ENCODE results near the gene PLEKHA6.

Gene PLEKHA6, protein sequence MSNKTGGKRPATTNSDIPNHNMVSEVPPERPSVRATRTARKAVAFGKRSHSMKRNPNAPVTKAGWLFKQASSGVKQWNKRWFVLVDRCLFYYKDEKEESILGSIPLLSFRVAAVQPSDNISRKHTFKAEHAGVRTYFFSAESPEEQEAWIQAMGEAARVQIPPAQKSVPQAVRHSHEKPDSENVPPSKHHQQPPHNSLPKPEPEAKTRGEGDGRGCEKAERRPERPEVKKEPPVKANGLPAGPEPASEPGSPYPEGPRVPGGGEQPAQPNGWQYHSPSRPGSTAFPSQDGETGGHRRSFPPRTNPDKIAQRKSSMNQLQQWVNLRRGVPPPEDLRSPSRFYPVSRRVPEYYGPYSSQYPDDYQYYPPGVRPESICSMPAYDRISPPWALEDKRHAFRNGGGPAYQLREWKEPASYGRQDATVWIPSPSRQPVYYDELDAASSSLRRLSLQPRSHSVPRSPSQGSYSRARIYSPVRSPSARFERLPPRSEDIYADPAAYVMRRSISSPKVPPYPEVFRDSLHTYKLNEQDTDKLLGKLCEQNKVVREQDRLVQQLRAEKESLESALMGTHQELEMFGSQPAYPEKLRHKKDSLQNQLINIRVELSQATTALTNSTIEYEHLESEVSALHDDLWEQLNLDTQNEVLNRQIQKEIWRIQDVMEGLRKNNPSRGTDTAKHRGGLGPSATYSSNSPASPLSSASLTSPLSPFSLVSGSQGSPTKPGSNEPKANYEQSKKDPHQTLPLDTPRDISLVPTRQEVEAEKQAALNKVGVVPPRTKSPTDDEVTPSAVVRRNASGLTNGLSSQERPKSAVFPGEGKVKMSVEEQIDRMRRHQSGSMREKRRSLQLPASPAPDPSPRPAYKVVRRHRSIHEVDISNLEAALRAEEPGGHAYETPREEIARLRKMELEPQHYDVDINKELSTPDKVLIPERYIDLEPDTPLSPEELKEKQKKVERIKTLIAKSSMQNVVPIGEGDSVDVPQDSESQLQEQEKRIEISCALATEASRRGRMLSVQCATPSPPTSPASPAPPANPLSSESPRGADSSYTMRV

DNA sequence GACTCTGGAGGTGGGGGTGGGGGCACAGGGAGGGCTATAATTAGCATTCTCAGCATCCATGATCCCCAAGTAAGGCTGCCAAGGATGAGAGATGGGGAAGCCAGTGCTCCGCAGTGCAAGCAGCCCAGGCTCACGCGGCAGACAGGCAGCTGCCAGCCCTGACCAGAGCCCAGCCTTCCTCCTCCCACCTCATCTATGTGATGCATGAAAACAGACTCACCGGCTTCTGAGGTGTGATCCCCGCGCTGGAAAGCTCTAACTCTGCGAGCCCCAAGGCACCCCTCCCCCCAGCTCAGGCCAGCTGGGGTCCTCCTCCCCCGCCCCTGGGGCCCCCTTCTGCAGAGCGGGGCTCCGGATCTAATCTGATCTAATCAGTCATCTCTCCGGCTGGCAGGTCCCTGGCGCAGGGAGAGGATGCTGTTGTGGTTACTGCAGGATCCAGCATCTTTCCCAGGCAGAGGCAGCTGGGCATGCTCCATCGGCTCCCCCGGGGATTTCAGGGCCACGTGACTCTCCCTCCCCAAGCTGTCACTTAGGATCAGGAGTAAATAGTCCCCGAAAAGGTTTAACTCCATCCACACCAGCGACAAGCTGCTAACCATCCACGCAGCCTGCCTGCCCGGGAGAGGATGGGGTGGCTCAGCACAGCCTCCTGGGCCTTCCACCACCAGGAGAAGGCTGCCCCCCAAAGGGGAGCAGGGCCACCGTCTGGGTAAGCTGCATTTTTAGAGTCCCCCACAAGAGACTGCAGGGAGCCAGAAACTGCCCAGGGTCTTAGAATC lies at the start of gene PLEKHA6:
PLEKHA6 (minus strand) TSS at position 456 of the 782 bp plus-strand sequence. CDS start 86,202 bp downstream, outside the sequence.
- no peak for DNase-seq (ENCODE audit: low spot score)

DNA sequence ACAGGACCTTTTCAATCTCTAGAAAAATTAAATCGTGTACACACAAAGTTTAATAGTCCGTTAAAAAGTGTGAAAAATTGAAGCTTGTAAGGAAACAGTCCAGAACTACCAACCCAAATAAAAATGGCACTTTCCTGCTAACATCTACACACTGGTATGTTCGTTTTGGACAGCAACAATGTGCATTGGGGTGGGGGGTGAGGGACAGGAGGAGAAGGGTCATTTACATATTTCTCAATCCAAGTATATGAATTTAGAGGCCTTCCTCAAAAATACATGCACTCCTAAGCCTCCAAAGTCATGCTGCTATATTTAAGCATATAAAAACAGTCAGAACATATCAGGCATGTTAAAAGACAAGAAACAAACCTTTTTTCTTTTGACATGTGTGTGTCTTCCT lies 49.4 kb upstream of the PLEKHA6 start:
- DNase-seq (ENCODE audit: low spot score): no peak

- DNase-seq (ENCODE audit: low spot score): no peak
Measured at GRCh38 chr1:204408602-204409001, 48.9 kb upstream of the PLEKHA6 start.

GRCh38 chr1:204408074-204408507 lies 48.4 kb upstream of the PLEKHA6 start:
- peak; percentile 34 for DNase-seq (ENCODE audit: low spot score)

DNA sequence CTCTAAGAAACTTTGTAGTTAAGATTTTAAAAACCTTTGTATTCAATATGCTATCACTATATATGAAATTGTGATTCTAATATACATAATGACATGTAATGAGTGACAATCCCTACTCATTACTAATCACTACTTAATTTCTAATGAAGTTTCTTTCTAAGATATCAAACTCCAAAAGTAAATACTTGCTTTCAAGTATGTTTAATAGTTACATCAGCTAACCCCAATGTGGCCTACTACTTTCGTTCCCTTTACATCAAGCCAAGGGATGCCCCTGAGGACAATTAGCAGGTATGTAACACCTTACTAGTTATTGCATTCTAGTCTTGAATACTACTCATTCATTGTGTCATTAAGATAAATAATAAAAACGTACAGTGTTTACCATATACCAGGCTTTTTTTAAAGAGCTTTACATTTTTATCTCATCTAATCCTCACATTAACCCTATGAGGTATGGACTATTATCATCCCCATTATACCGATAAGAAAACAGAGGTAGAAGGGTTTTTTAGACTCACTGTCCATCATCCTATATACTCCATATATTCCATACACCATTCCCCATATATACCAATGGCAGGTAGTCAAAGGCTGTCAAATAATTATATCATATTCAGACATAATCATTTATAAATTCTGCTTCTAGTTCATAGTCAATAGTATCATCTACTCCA lies 47.7 kb upstream of the PLEKHA6 start:
- DNase-seq (ENCODE audit: low spot score): no peak

GRCh38 chr1:204406621-204407020 lies 46.9 kb upstream of the PLEKHA6 start:
- DNase-seq (ENCODE audit: low spot score): no peak

DNA sequence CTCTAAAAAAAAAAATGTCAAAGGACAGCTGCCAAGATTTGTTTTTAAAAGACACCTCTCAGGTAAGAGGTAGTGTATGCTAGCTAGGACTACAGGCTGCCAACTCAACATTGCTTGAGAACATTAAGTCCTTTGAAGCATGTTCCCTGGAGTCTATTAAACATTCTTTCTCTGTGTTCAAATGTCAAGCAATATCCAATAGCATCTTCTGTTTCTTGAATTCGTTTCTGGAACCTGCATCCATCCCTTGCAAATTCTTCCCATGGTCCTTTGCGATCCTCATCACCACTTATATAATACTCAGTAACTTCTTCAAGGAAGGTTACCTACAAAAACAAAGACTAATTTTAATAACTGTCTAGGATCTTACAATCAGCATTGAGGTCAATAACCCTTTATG lies 46.3 kb upstream of the PLEKHA6 start:
- DNase-seq (ENCODE audit: low spot score): no peak

DNA sequence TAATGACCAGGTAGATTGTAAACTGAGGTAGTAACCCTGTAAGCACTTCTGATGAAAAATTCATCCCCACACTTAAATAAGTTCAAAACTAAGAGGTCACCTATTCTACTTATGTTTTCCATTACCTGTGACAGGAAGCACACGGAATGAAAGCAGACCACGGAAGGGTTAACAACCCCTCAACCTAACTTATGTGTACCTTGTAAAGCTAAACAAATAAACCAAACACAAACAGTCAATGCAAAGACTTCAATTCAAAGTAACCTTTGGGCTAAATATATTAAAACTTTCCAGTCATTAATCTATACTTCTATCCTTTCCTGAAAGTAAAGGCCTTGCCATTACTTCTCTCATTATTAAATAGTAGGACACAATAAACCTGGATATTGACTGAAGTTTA lies 44.9 kb upstream of the PLEKHA6 start:
- DNase-seq (ENCODE audit: low spot score): no peak

DNA sequence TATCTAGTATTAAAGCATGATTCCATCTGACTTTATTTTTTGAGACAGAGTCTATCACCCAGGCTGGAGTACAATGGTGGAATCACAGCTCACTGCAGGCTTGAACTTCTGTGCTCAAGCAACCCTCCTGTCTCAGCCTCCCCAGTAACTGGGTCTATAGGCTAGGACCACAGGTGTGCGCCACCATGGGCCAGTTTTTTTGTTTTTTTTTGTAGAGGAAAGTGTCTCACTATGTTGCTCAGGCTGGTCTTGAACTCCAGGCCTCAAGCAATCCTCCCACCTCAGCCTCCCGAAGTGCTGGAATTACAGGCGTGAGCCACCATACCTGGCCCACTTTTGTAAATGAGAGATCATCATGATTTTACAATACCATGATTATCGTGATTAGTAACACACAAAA lies 42.7 kb upstream of the PLEKHA6 start:
- DNase-seq (ENCODE audit: low spot score): no peak

DNA sequence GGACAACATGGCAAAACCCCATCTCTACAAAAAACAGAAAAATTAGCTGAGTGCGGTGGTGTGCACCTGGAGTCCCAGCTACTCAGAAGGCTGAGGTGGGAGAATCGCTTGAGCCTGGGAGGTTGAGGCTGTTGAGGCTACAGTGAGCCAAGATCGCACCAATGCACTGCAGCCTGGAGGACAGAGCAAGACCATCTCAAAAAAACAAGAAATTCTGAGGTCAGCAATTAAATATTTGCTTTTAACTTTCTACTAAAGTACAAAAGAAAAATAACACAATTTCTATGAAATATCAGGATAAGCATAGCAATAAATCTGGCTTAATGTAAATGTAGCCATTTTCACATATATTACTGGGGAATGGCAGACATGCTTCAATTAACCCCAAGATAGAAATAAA lies 42.0 kb upstream of the PLEKHA6 start:
- DNase-seq (ENCODE audit: low spot score): no peak

DNA sequence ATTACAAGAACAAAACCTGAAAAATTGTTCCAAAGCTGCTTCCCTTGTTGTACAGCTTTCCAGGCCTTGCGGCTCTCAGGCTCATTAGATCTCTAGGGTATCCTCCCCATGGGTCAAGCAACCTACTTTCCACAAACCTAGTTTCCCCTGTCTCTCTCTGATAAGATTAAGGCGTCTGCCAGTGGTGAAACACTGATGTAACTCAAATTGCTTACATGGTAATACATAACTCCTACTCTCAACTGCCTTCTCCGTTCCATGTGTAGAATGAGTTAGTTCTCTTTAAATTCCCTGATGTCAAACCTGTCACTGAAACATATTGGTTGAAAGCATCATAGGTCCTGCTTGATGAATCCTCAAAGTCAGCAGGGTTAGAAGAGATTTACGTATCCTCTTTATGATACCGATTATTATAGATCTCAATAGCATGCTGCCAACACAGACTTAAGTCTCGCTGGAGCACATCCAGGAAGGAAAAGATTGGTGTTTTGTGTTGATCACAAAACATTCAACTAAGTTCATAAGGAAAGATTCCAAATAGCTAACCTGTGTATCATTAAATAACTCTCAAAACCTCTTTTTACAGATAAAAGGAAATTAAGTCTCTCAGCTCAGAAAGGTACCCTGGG lies 41.3 kb upstream of the PLEKHA6 start:
- DNase-seq (ENCODE audit: low spot score): no peak

GRCh38 chr1:204398197-204399125 lies 38.7 kb upstream of the PLEKHA6 start:
- peak; percentile 75 for DNase-seq (ENCODE audit: low spot score)

DNA sequence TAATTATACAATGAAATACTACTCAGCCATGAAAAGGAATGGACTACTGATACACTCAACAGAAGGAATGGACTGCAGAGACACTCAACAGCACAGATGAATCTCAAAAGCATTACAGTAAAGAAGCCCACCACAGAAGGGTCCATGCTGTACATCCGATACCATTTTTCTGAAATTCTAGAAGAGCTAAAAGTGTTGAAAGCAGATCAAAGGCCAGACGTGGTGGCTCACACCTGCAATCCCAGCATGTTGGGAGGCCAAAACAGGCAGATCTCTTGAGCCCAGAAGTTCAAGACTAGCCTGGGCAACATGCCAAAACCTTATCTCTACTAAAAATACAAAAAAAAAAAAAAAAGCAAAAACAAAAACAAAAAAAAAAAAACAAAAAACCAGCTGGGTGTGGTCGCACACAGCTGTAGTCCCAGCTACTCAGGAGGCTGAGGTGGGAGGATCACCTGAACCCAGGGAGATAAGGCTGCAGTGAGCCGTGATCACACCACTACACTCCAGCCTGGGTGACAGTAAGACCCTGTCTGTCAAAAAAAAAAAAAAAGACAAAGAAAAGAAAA lies 36.4 kb upstream of the PLEKHA6 start:
- DNase-seq (ENCODE audit: low spot score): no peak

- DNase-seq (ENCODE audit: low spot score): no peak
Measured at GRCh38 chr1:204391629-204392028, 31.9 kb upstream of the PLEKHA6 start.

DNA sequence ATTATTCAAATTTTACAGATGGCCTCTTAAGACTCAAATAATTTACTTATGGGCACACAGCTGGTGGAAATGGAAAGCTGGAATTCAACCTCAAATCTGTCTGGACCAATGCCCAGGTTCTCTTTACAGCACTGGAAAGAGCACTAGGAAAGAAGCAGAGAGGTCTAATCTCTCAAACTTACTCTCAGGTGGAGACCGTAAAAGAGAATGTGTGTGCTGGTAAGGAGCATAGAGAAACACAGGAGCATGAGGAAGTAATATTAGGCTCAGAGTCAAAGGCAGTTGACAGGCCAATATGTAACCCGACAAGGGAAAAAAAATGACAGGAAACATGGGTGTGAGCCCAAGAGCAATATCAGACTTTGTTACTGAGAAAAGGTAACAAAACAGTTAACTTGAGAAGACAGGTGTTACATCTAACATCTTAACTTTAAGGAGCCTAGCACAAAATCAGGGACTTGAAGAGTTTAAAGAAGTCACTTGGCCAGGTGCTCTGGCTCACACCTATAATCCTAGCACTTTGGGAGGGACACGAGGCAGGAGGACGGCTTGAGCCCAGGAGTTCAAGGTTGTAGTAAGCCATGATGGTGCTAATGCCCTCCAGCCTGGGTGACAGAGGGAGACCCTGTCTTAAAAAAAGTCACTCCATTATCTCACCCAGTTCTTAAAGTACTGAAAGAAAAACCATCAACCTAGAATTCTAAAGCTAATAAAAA lies 31.2 kb upstream of the PLEKHA6 start:
- DNase-seq (ENCODE audit: low spot score): no peak

GRCh38 chr1:204385727-204386126 lies 26.0 kb upstream of the PLEKHA6 start:
- DNase-seq (ENCODE audit: low spot score): no peak

DNA sequence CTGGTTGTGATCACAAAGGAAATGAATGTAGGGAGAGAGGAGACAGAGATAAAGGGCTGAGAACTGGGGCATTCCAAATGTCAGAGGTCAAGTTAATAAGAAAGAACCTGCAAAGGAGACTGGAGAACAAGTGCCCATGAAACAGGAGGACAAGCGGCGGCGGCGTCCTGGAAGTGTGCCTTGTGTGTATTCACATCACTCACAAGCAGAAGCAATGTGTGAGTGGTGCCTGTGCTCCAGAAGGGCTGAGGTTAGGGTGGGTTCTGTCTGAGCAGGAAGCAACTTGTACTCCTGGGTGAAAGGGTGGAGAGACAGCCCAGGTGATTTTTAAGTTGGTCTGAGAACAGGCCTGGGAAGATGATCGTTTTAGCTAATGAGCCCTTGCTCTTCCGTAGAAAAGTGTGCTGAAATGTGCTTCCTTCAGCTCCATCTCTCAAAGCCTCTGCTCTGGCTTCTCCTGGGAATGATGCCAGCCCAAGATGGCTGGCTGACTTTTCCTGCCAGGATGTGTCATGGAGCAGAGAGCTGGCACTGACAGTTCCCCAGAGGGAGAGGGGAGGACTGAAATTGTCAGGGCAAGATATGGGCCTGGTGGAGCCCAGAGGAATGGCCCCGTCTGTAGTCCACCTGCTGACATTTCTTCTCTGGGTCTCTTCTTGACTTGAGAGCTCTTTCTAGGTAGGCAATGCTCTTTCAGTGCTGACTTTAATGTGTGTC lies 25.1 kb upstream of the PLEKHA6 start:
- no peak for DNase-seq (ENCODE audit: low spot score)

All from CD4-positive, alpha-beta T cell treated with Interleukin-2 at 100 ng/mL for 4 hours (primary cell).